HCT116 (cell line): Measurements from ENCODE around the gene ASXL2. TPM values are rescaled to one million over a fixed set of nuclear protein-coding genes. Genes with fewer than 3 reads are reported as not detected.

Source experiments
- ATAC-seq: fragments of 200-7000 bp; cut with Tn5 transposase; 2 replicates; pipeline ENCODE4 v1.9.1; 2020; ENCODE audit warnings: mild to moderate bottlenecking, moderate library complexity
- BruUV-seq: library from RNA; stranded (reverse); fragments of 400-500 nt; replicated peaks from 2 replicates; lab custom pipeline; 2021; lab: Mats Ljungman, UMichigan
- CTCF ChIA-PET: fragments of 300-600 bp; sonication (Branson Sonifier 250); formaldehyde crosslinking; loops from one replicate; lab custom pipeline; 2021; ENCODE audit warnings: antibody characterized with exemption; lab: Charles Lee
- POLR2A ChIA-PET: fragments of 300-600, 350-600 bp; sonication (Branson Sonifier 250); formaldehyde crosslinking; loops from one replicate; lab custom pipeline; 2021; ENCODE audit warnings: antibody characterized with exemption; lab: Charles Lee
- RAD21 ChIA-PET, 2 experiments: fragments of 300-600 bp; sonication (Branson Sonifier 250); formaldehyde crosslinking; loops; one replicate each; lab custom pipeline; 2023; ENCODE audit warnings: low total read pairs in 2 of 2; ENCODE audit not compliant: uncharacterized antibody in 2 of 2, unreplicated experiment in 2 of 2, low non-redundant PET in 1 of 2; lab: Charles Lee
- DNase-seq: peaks from one replicate; pipeline ENCODE4 v3.0.0-alpha.2; 2010; ENCODE audit warnings: low read depth, low spot score
- H2AFZ ChIP-seq: fragments of 200-600 bp; shearing (Covaris generic), sonication (generic); 2 replicates; pipeline ENCODE4 v1.6.1; 2017; ENCODE audit warnings: low read depth, mixed run types, mixed read lengths, antibody characterized with exemption, low read length; ENCODE audit not compliant: poor library complexity, severe bottlenecking
- H3K27ac ChIP-seq: 2 replicates; pipeline ENCODE4 v1.5.1; 2012; ENCODE audit warnings: low read depth, low read length
- H3K27me3 ChIP-seq: fragments of 200-600 bp; sonication (generic); 2 replicates; pipeline ENCODE4 v1.6.1; 2016; ENCODE audit warnings: mixed run types, low read length, mixed read lengths; ENCODE audit not compliant: insufficient read depth
- H3K36me3 ChIP-seq, 2 experiments: fragments of 200-500 bp in 1 of 2; fragments of 200-600 bp in 1 of 2; sonication (Bioruptor generic) in 1 of 2; sonication (generic) in 1 of 2; 2 replicates each; pipeline versions ENCODE4 v1.5.1 to v1.6.1; 2014 to 2016; ENCODE audit warnings: low read length in 2 of 2, inconsistent platforms in 1 of 2, mixed read lengths in 1 of 2, mixed run types in 1 of 2; ENCODE audit not compliant: insufficient read depth in 2 of 2, control insufficient read depth in 1 of 2
- H3K4me1 ChIP-seq, 2 experiments: fragments of 200-600 bp in 1 of 2; sonication (generic) in 1 of 2; 2 replicates each; pipeline versions ENCODE4 v1.5.1 to v1.6.1; 2012 to 2017; ENCODE audit warnings: low read length in 2 of 2, inconsistent platforms in 1 of 2, mild to moderate bottlenecking in 1 of 2, mixed read lengths in 1 of 2, mixed run types in 1 of 2, moderate library complexity in 1 of 2; ENCODE audit not compliant: insufficient read depth in 2 of 2, control insufficient read depth in 1 of 2
- H3K4me2 ChIP-seq: fragments of 200-600 bp; sonication (generic); 2 replicates; pipeline ENCODE4 v1.6.1; 2017; ENCODE audit warnings: mixed run types, low read length, mixed read lengths
- H3K4me3 ChIP-seq, 2 experiments: fragments of 200-600 bp in 1 of 2; sonication (generic) in 1 of 2; replicated peaks in 1 of 2; 2 replicates each; pipeline ENCODE4 v1.5.1; 2011 to 2016; ENCODE audit warnings: low read length in 2 of 2, control low read depth in 1 of 2, low read depth in 1 of 2, mild to moderate bottlenecking in 1 of 2, mixed read lengths in 1 of 2, mixed run types in 1 of 2
- H3K79me2 ChIP-seq: fragments of 200-600 bp; sonication (generic); 2 replicates; pipeline ENCODE4 v1.6.1; 2017; ENCODE audit warnings: mild to moderate bottlenecking, mixed run types, low read length, moderate library complexity, mixed read lengths; ENCODE audit not compliant: insufficient read depth
- H3K9ac ChIP-seq: fragments of 200-600 bp; sonication (generic); 2 replicates; pipeline ENCODE4 v1.6.1; 2016; ENCODE audit warnings: low read length, mixed read lengths
- H3K9me2 ChIP-seq: fragments of 200-600 bp; sonication (generic), shearing (Covaris generic); 2 replicates; pipeline ENCODE4 v1.6.1; 2017; ENCODE audit warnings: mixed run types, mild to moderate bottlenecking, moderate library complexity; ENCODE audit not compliant: insufficient read depth
- H3K9me3 ChIP-seq, 2 experiments: fragments of 200-500 bp in 1 of 2; fragments of 200-600 bp in 1 of 2; sonication (Bioruptor generic) in 1 of 2; sonication (generic) in 1 of 2; 2 replicates each; pipeline ENCODE4 v1.6.1; 2014 to 2017; ENCODE audit warnings: low read length in 2 of 2, mixed read lengths in 2 of 2, inconsistent platforms in 1 of 2, low read depth in 1 of 2, mild to moderate bottlenecking in 1 of 2, mixed run types in 1 of 2, moderate library complexity in 1 of 2; ENCODE audit not compliant: control insufficient read depth in 1 of 2, insufficient read depth in 1 of 2
- H4K20me1 ChIP-seq: fragments of 200-600 bp; sonication (generic), shearing (Covaris generic); 2 replicates; pipeline ENCODE4 v1.6.1; 2017; ENCODE audit warnings: mixed run types, mild to moderate bottlenecking, moderate library complexity; ENCODE audit not compliant: insufficient read depth
- CBX3 ChIP-seq: IDR thresholded peaks from 2 replicates; pipeline ENCODE4 v1.6.1; 2012; ENCODE audit warnings: low read depth
- CEBPB ChIP-seq: IDR thresholded peaks from 2 replicates; pipeline ENCODE4 v1.6.1; 2012; ENCODE audit warnings: low read depth
- EZH2 ChIP-seq: fragments of 200-600 bp; sonication (generic); IDR thresholded peaks from 2 replicates; pipeline ENCODE4 v1.6.1; 2017; ENCODE audit warnings: antibody characterized with exemption, mixed run types
- JUND ChIP-seq: IDR thresholded peaks from 2 replicates; pipeline ENCODE4 v1.6.1; 2012
- POLR2AphosphoS5 ChIP-seq: IDR thresholded peaks from 2 replicates; pipeline ENCODE4 v1.6.1; 2011; ENCODE audit warnings: mild to moderate bottlenecking, low read depth, low read length, moderate library complexity
- RAD21 ChIP-seq: IDR thresholded peaks from 2 replicates; pipeline ENCODE4 v1.6.1; 2012; ENCODE audit warnings: low read depth, mild to moderate bottlenecking
- REST ChIP-seq: IDR thresholded peaks from 2 replicates; pipeline ENCODE4 v1.6.1; 2012; ENCODE audit warnings: low read depth
- SP1 ChIP-seq: IDR thresholded peaks from 2 replicates; pipeline ENCODE4 v1.6.1; 2012; ENCODE audit warnings: low read depth
- YY1 ChIP-seq: IDR thresholded peaks from 2 replicates; pipeline ENCODE4 v1.6.1; 2011; ENCODE audit warnings: low read length, low read depth, moderate library complexity, mild to moderate bottlenecking; ENCODE audit not compliant: insufficient replicate concordance; ENCODE audit errors: extremely low read depth
- intact Hi-C: fragments of 100-400 bp; cut with micrococcal nuclease; formaldehyde crosslinking; loops from 2 replicates; pipeline ENCODE4 v1.10.0; 2022
- total RNA-seq: library from RNA; stranded (reverse); gene quantifications from one replicate; pipeline ENCODE4 v1.2.1, GENCODE V29; 2021; ENCODE audit not compliant: unreplicated experiment
- TF ChIP-seq, protein P1 (sequence below): IDR thresholded peaks from 2 replicates; pipeline ENCODE4 v1.6.1; 2012

Gene ASXL2
- total RNA-seq, 1 experiment from 2014 or later, result 29.2 TPM

DNA sequence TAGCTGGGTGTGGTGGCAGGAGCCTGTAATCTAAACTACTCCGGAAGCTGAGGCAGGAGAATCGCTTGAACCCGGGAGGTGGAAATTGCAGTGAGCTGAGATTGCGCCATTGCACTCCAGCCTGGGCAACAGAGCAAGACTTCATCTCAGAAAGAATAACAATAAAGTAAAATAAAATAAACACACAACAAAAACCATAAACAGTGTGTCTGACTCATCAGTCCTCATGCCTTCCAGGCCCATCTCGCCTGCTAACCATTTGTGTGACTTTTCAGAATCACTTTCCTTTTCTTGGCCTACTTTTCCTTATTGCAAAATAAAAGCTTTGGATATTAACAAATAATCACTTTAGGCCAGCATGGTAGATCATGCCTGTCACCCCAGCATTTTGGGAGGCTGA is 42.0 kb upstream of the ASXL2 start:
- H3K4me2 ChIP-seq, result no peak overlapping the region
- no TSS peak for BruUV-seq
- no peaks in the 10 kb centered on the region for H3K36me3 ChIP-seq
- H3K27ac ChIP-seq, result no peak overlapping the region
- H3K9ac ChIP-seq, result no peak overlapping the region
- DNase-seq (no peak), ATAC-seq (no peak)
- ChIA-PET RAD21 (interaction anchor here in 1 of 2 experiments (0.6 kb wide), 1 partner anchor 220 kb away, joined by 3 read pairs; no protein-coding TSS in a partner anchor), CTCF (no interaction called here), POLR2A (no interaction called here)
- H3K79me2 ChIP-seq, result no peaks in the 10 kb centered on the region
- no peak overlapping the region for H2AFZ ChIP-seq
- no peaks in the 10 kb centered on the region for H3K27me3 ChIP-seq
- H3K4me1 ChIP-seq, result no peaks in the 10 kb centered on the region
- H3K4me3 ChIP-seq, result no peak overlapping the region
- H4K20me1 ChIP-seq, result no peaks in the 10 kb centered on the region
- H3K9me3 ChIP-seq, result no peaks in the 10 kb centered on the region
- intact Hi-C loops, result no loop called here
- no peak for TF ChIP-seq JUND
- no peak for TF ChIP-seq CBX3
- TF ChIP-seq, protein P1, sequence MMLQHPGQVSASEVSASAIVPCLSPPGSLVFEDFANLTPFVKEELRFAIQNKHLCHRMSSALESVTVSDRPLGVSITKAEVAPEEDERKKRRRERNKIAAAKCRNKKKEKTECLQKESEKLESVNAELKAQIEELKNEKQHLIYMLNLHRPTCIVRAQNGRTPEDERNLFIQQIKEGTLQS, result no peak
- no peak for TF ChIP-seq REST
- no peak for TF ChIP-seq CEBPB
- no peak for TF ChIP-seq YY1
- no peak for TF ChIP-seq POLR2AphosphoS5
- no peak for TF ChIP-seq SP1
- TF ChIP-seq EZH2, result no peak
- no peak for TF ChIP-seq RAD21
- H3K9me2 ChIP-seq, result no peaks in the 10 kb centered on the region
